K562 (cell line): Measurements from ENCODE around the gene CENPP. TPM values are rescaled to one million over a fixed set of nuclear protein-coding genes. Genes with fewer than 3 reads are reported as not detected.
A peak's percentile ranks its signal among the peaks of the same experiment; 100 is the strongest.

Experiments used
- ATAC-seq: fragments of 200-7000 bp; cut with Tn5 transposase; 3 replicates; pipeline ENCODE4 v1.9.1; 2020; ENCODE audit warnings: moderate library complexity
- BruUV-seq: library from RNA; stranded (reverse); fragments of 400-500 nt; replicated peaks from 2 replicates; lab custom pipeline; 2021; lab: Mats Ljungman, UMichigan
- CTCF ChIA-PET: fragments of 300-600 bp; formaldehyde crosslinking; extraction: SDS; loops from one replicate; lab custom pipeline; 2021; ENCODE audit warnings: low intra/inter-chr PET ratio; lab: Yijun Ruan, JAX
- POLR2A ChIA-PET: fragments of 300-600, 350-650 bp; sonication (Branson Sonifier 250); formaldehyde crosslinking; extraction: SDS; loops from one replicate; lab custom pipeline; 2021; ENCODE audit warnings: antibody characterized with exemption, inconsistent platforms; lab: Yijun Ruan, JAX
- DNase-seq, 4 experiments: peaks; one replicate each; pipeline versions ENCODE4 v3.0.0 to v3.0.0-alpha.2; 2011 to 2018; ENCODE audit warnings: low spot score in 3 of 4, mixed read lengths in 3 of 4; ENCODE audit errors: extremely low read depth in 1 of 4
- FAIRE-seq: peaks from 2 replicates; lab custom pipeline; 2011; peaks lifted over from hg19 to GRCh38; lab: Jason Lieb, UNC
- H2AFZ ChIP-seq: 2 replicates; pipeline ENCODE4 v1.6.0; 2011; ENCODE audit warnings: low read depth, low read length, control low read depth, inconsistent platforms
- H3K27ac ChIP-seq: fragments of 200-600 bp; 3 replicates; pipeline ENCODE4 v1.8.0; 2011; ENCODE audit warnings: low read depth, mild to moderate bottlenecking, control low read depth, inconsistent platforms, low read length, moderate library complexity, mixed read lengths; ENCODE audit errors: extremely low read depth
- H3K27me3 ChIP-seq, 2 experiments: fragments of 300-600 bp in 1 of 2; 2 replicates in 1 of 2; 3 replicates in 1 of 2; pipeline versions ENCODE4 v1.6.0 to v1.8.0; 2011; ENCODE audit warnings: inconsistent platforms in 2 of 2, low read length in 2 of 2, mild to moderate bottlenecking in 1 of 2, mixed read lengths in 1 of 2, moderate library complexity in 1 of 2; ENCODE audit not compliant: control insufficient read depth in 2 of 2, insufficient read depth in 2 of 2
- H3K36me3 ChIP-seq: fragments of 300-600 bp; 3 replicates; pipeline ENCODE4 v1.8.0; 2011; ENCODE audit warnings: mild to moderate bottlenecking, low read length, inconsistent platforms; ENCODE audit not compliant: control insufficient read depth, insufficient read depth
- H3K4me1 ChIP-seq, 2 experiments: fragments of 200-600 bp in 1 of 2; replicated peaks in 1 of 2; 2 replicates in 1 of 2; 3 replicates in 1 of 2; pipeline versions ENCODE4 v1.5.1 to v1.8.0; 2011; ENCODE audit warnings: inconsistent platforms in 2 of 2, low read length in 2 of 2, mild to moderate bottlenecking in 1 of 2, mixed read lengths in 1 of 2, moderate library complexity in 1 of 2; ENCODE audit not compliant: control insufficient read depth in 2 of 2, insufficient read depth in 2 of 2
- H3K4me2 ChIP-seq: 2 replicates; pipeline ENCODE4 v1.6.1; 2011; ENCODE audit warnings: low read length, control low read depth, inconsistent platforms, mixed read lengths; ENCODE audit not compliant: insufficient read depth
- H3K4me3 ChIP-seq: fragments of 200-600 bp; sonication (generic), shearing (Covaris generic); 2 replicates; pipeline ENCODE4 v1.5.1; 2016; ENCODE audit warnings: control low read depth, inconsistent platforms
- H3K79me2 ChIP-seq: fragments of 200-600 bp; 3 replicates; pipeline ENCODE4 v1.8.0; 2011; ENCODE audit warnings: low read length, inconsistent platforms; ENCODE audit not compliant: control insufficient read depth, insufficient read depth
- H3K9ac ChIP-seq, 2 experiments: 2 replicates each; pipeline versions ENCODE4 v1.6.0 to v1.6.1; 2011; ENCODE audit warnings: low read depth in 2 of 2, low read length in 2 of 2, control low read depth in 1 of 2, inconsistent platforms in 1 of 2, mild to moderate bottlenecking in 1 of 2, mixed read lengths in 1 of 2; ENCODE audit not compliant: insufficient read depth in 1 of 2
- H3K9me1 ChIP-seq: one replicate; pipeline ENCODE4 v1.6.0; 2011; ENCODE audit warnings: inconsistent platforms, mild to moderate bottlenecking, low read length, moderate library complexity; ENCODE audit not compliant: control insufficient read depth, insufficient read depth
- H3K9me3 ChIP-seq: replicated peaks from 2 replicates; pipeline ENCODE4 v1.5.1; 2011; ENCODE audit warnings: low read depth, low read length, inconsistent platforms; ENCODE audit not compliant: control insufficient read depth, insufficient read depth
- H4K20me1 ChIP-seq: replicated peaks from 2 replicates; pipeline ENCODE4 v1.6.1; 2011; ENCODE audit warnings: low read length, inconsistent platforms, mixed read lengths; ENCODE audit not compliant: control insufficient read depth, insufficient read depth
- CBX3 ChIP-seq, 2 experiments: IDR thresholded peaks; 1 replicate in 1 of 2; 2 replicates in 1 of 2; pipeline ENCODE4 v1.6.1; 2012; ENCODE audit warnings: inconsistent platforms in 2 of 2, low read length in 2 of 2, borderline replicate concordance in 1 of 2, control low read depth in 1 of 2
- COPS2 ChIP-seq: fragments of 450-650 bp; conservative IDR thresholded peaks from 2 replicates; pipeline ENCODE4 v1.6.1; 2016; ENCODE audit warnings: mild to moderate bottlenecking, moderate library complexity
- SIN3A ChIP-seq, 2 experiments: fragments of 150-350 bp in 1 of 2; IDR thresholded peaks; 2 replicates each; pipeline ENCODE4 v1.6.1; 2011 to 2016; ENCODE audit warnings: borderline replicate concordance in 2 of 2, low read depth in 2 of 2, low read length in 2 of 2, mild to moderate bottlenecking in 2 of 2, moderate library complexity in 2 of 2; ENCODE audit not compliant: control insufficient read depth in 1 of 2
- SPI1 ChIP-seq: IDR thresholded peaks from 2 replicates; pipeline ENCODE4 v1.6.1; 2011; ENCODE audit warnings: low read depth, low read length, control low read depth, borderline replicate concordance
- ZNF316 ChIP-seq: fragments of 450-650 bp; IDR thresholded peaks from 2 replicates; pipeline ENCODE4 v1.6.1; 2016
- WGBS: fragments of 100-300 bp; shearing (Covaris generic); methylation state at CpG from one replicate; pipeline ENCODE4 v1.1.6; 2016; ENCODE audit warnings: low coverage, mixed read lengths; ENCODE audit not compliant: insufficient coverage; ENCODE audit errors: missing lambda C conversion rate; 5-methylcytosine and 5-hydroxymethylcytosine counted together
- in situ Hi-C: fragments of 300-500 bp; cut with MboI; formaldehyde crosslinking; loops from 4 replicates; pipeline ENCODE4 v1.15.0; 2018; ENCODE audit warnings: inconsistent platforms, mixed read lengths
- intact Hi-C: fragments of 100-400 bp; cut with micrococcal nuclease; formaldehyde crosslinking; loops from 2 replicates; pipeline ENCODE4 v1.14.2; 2022
- polyA plus RNA-seq, 8 experiments: library from polyadenylated mRNA; depleted of rRNA in 4 of 8; stranded (reverse) in 5 of 8; unstranded in 3 of 8; fragments of >200 nt; fragmentation: Nextera tagmentation in 2 of 8; fragmentation: Illumina TruSeq in 1 of 8; extraction: Ambion mirVana in 2 of 8; extraction: Trizol in 1 of 8; gene quantifications; 2 replicates each; pipeline versions ENCODE4 v1.2.1 to v1.2.3, GENCODE V29; 2011 to 2014; ENCODE audit warnings: inconsistent platforms in 1 of 8, missing spikeins in 1 of 8
- total RNA-seq, 7 experiments: library from RNA; depleted of rRNA in 6 of 7; stranded (reverse); fragments of >200 nt in 6 of 7; fragmentation: Illumina TruSeq in 2 of 7; extraction: Trizol in 2 of 7; gene quantifications; 2 replicates each; pipeline versions ENCODE4 v1.2.1 to v1.2.3, GENCODE V29; 2011 to 2021; ENCODE audit warnings: low replicate concordance in 1 of 7

Gene CENPP
- total and polyA plus RNA-seq, 9 of the 15 experiments (the other 6 are each of a cell fraction or from before 2014, with no cell fraction given) = 8.0 to 28.5 (median 17.9) TPM

GRCh38 chr9:92345582-92345981, 19.8 kb downstream of the CENPP start:
- no peaks in the 10 kb centered on the region for H3K9me1 ChIP-seq
- intact Hi-C loops = no loop called here
- no peak for TF ChIP-seq CBX3 (IDR thresholded peaks at IDR 0.05; ENCODE audit: borderline replicate concordance in 1 of 2, low read length in 2 of 2)
- TF ChIP-seq ZNF316 = peak; percentile 38; the same call in 1 of the 2 replicates
- TF ChIP-seq, all 486 proteins: peak for 1
- Histone ChIP-seq H4K20me1 (no peaks in the 10 kb centered on the region), H3K4me2 (no peak overlapping the region), H3K36me3 (peaks cover 19% of the 10 kb centered on the region; the same call in 2 of the 3 replicates), H2AFZ (no peak overlapping the region), H3K9me3 (no peaks in the 10 kb centered on the region), H3K27ac (no peak overlapping the region), H3K9ac (no peak overlapping the region), H3K79me2 (no peaks in the 10 kb centered on the region), H3K4me3 (no peak overlapping the region), H3K4me1 (no peaks in the 10 kb centered on the region), H3K27me3 (no peaks in the 10 kb centered on the region)
- CTCF ChIA-PET = no interaction called here
- FAIRE-seq (no peak), ATAC-seq (no peak), DNase-seq (no peak)
- no TSS peak for BruUV-seq
- in situ Hi-C loops = no loop called here
- POLR2A ChIA-PET = interaction anchor here (0.6 kb wide), 1 partner anchor 399 kb away, joined by 3 read pairs; no protein-coding TSS in a partner anchor

- ChIA-PET CTCF (no interaction called here), POLR2A (no interaction called here)
- no peak overlapping the region for H3K4me2 ChIP-seq
- no peaks in the 10 kb centered on the region for H3K9me1 ChIP-seq
- H3K27me3 ChIP-seq = no peaks in the 10 kb centered on the region
- no peak overlapping the region for H3K9ac ChIP-seq
- no peaks in the 10 kb centered on the region for H3K79me2 ChIP-seq
- FAIRE-seq (no peak), ATAC-seq (no peak), DNase-seq (no peak)
- in situ Hi-C loops = no loop called here
- H3K4me3 ChIP-seq = no peak overlapping the region
- intact Hi-C loops = loop anchor here (10.0 kb wide), 1 partner anchor 85 kb away; no protein-coding TSS in a partner anchor
- WGBS = 67% methylated on average over 7 of the region's 7 CpGs
- no peak overlapping the region for H2AFZ ChIP-seq
- H4K20me1 ChIP-seq = no peaks in the 10 kb centered on the region
- TF ChIP-seq COPS2 (no peak), SIN3A (IDR thresholded peaks at IDR 0.05; ENCODE audit: borderline replicate concordance in 2 of 2, control insufficient read depth in 1 of 2, low read depth in 2 of 2, low read length in 2 of 2) (no peak), SPI1 (no peak)
- H3K4me1 ChIP-seq = no peaks in the 10 kb centered on the region
- no TSS peak for BruUV-seq
- no peak overlapping the region for H3K27ac ChIP-seq
- H3K36me3 ChIP-seq = peaks cover 13% of the 10 kb centered on the region; the same call in 2 of the 3 replicates
- H3K9me3 ChIP-seq = peaks cover 3% of the 10 kb centered on the region
These were observed 24.3 kb downstream of the CENPP start for GRCh38 chr9:92349771-92350739.
